ENCODE measurements around the gene HSPB9.

DNA sequence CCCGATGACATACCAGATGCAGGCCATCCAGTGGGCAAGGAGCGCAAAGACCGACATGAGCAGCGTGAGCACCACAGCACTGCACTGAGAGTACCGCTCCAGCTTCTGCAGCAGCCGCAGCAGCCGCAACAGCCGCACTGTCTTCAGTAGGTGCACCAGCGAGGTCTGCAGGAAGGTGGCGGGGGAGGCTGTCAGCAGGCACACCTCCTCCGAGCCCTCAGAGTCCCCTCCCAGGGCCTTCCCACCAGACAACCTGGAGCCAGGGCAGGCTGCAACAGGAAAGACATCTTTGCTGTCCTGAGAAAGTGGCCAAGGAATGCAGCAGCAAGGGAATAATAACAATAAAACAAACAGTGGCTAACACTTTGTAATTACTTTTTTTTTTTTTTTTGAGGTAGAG is 49.2 kb downstream of the HSPB9 start:
- TF ChIP-seq ZBTB17 (CRISPR knock-in tag; IDR thresholded peaks at IDR 0.05): no peak
- TF ChIP-seq TEAD4 (IDR thresholded peaks at IDR 0.05; ENCODE audit: low read length): no peak
- no peak for TF ChIP-seq TEAD4 (CRISPR knock-in tag; IDR thresholded peaks at IDR 0.05; ENCODE audit: borderline replicate concordance)
- no peak for TF ChIP-seq PBX2 (CRISPR knock-in tag; IDR thresholded peaks at IDR 0.05; ENCODE audit: low read depth)
- no peak for TF ChIP-seq PBX2 (tag; conservative IDR thresholded peaks at IDR 0.05; ENCODE audit: low read depth)
